Loucy (cell line): ENCODE data around the gene PLIN1.

ENCODE experiments used
- H2AFZ ChIP-seq: fragments of 200-600 bp; sonication (generic); 2 replicates; pipeline ENCODE4 v1.6.0; 2016; ENCODE audit warnings: antibody characterized with exemption, mild to moderate bottlenecking, low read length, moderate library complexity
- H3F3A ChIP-seq: fragments of 200-600 bp; 2 replicates; pipeline ENCODE4 v1.6.0; 2016; ENCODE audit warnings: antibody characterized with exemption, low read depth, mild to moderate bottlenecking
- H3K27me3 ChIP-seq: fragments of 200-600 bp; sonication (generic); 2 replicates; pipeline ENCODE4 v1.6.1; 2014; ENCODE audit warnings: low read length, mild to moderate bottlenecking; ENCODE audit not compliant: insufficient read depth, poor library complexity, severe bottlenecking
- H3K36me3 ChIP-seq: fragments of 200-600 bp; sonication (generic); 2 replicates; pipeline ENCODE4 v1.6.1; 2016; ENCODE audit warnings: low read length; ENCODE audit not compliant: insufficient read depth
- H3K4me1 ChIP-seq: fragments of 200-600 bp; sonication (generic); 2 replicates; pipeline ENCODE4 v1.5.1; 2014; ENCODE audit warnings: low read length, mild to moderate bottlenecking; ENCODE audit not compliant: insufficient read depth, poor library complexity, severe bottlenecking
- H3K4me2 ChIP-seq: fragments of 200-600 bp; sonication (generic); 2 replicates; pipeline ENCODE4 v1.6.0; 2014; ENCODE audit warnings: antibody characterized with exemption, low read length, low read depth, mild to moderate bottlenecking; ENCODE audit not compliant: poor library complexity, severe bottlenecking
- H3K4me3 ChIP-seq: fragments of 200-600 bp; sonication (generic); 2 replicates; pipeline ENCODE4 v1.5.1; 2014; ENCODE audit warnings: low read length, mild to moderate bottlenecking, mixed read lengths; ENCODE audit not compliant: poor library complexity, severe bottlenecking
- H3K79me2 ChIP-seq: fragments of 200-600 bp; sonication (generic); 2 replicates; pipeline ENCODE4 v1.6.1; 2014; ENCODE audit warnings: low read length; ENCODE audit not compliant: insufficient read depth
- H3K9ac ChIP-seq: fragments of 200-600 bp; sonication (generic); 2 replicates; pipeline ENCODE4 v1.6.0; 2014; ENCODE audit warnings: mild to moderate bottlenecking, low read depth, low read length, moderate library complexity; ENCODE audit not compliant: poor library complexity, severe bottlenecking
- H3K9me2 ChIP-seq: fragments of 200-600 bp; sonication (generic); replicated peaks from 2 replicates; pipeline ENCODE4 v1.6.1; 2016; ENCODE audit warnings: low read depth, low read length, mixed read lengths
- H3K9me3 ChIP-seq: fragments of 200-600 bp; sonication (generic); 2 replicates; pipeline ENCODE4 v1.6.1; 2014; ENCODE audit warnings: mild to moderate bottlenecking, antibody characterized with exemption, low read length, low read depth; ENCODE audit not compliant: insufficient read depth
- H4K20me1 ChIP-seq: fragments of 200-600 bp; sonication (generic); 2 replicates; pipeline ENCODE4 v1.6.0; 2014; ENCODE audit warnings: antibody characterized with exemption, low read length, mild to moderate bottlenecking; ENCODE audit not compliant: insufficient read depth, poor library complexity, severe bottlenecking
- CTCF ChIP-seq: fragments of 200-600 bp; sonication (generic); conservative IDR thresholded peaks from 2 replicates; pipeline ENCODE4 v1.5.1; 2014; ENCODE audit warnings: mild to moderate bottlenecking, antibody characterized with exemption, low read length
- EZH2phosphoT487 ChIP-seq: fragments of 200-600 bp; IDR thresholded peaks from 2 replicates; pipeline ENCODE4 v1.6.1; 2018; ENCODE audit warnings: antibody characterized with exemption, mild to moderate bottlenecking, moderate library complexity, borderline replicate concordance

PLIN1 gene

GRCh38 chr15:89630260-89630659 lies 48.9 kb downstream of the PLIN1 start:
- Histone ChIP-seq H3K9me3 (no peaks in the 10 kb centered on the region), H3K36me3 (peaks cover 78% of the 10 kb centered on the region; the same call in 1 of the 2 replicates), H3F3A (no peaks in the 10 kb centered on the region), H3K9ac (no peak overlapping the region), H2AFZ (no peak overlapping the region), H3K79me2 (no peaks in the 10 kb centered on the region), H3K4me1 (no peaks in the 10 kb centered on the region), H3K4me3 (no peak overlapping the region), H4K20me1 (no peaks in the 10 kb centered on the region), H3K27me3 (no peaks in the 10 kb centered on the region), H3K4me2 (no peak overlapping the region), H3K9me2 (no peaks in the 10 kb centered on the region)
- TF ChIP-seq EZH2phosphoT487: no peak

GRCh38 chr15:89629829-89630228 lies 49.3 kb downstream of the PLIN1 start:
- TF ChIP-seq EZH2phosphoT487: no peak
- TF ChIP-seq CTCF: no peak
- H3K9me3 ChIP-seq: no peaks in the 10 kb centered on the region
- H4K20me1 ChIP-seq: no peaks in the 10 kb centered on the region

GRCh38 chr15:89628806-89629715 lies 50.1 kb downstream of the PLIN1 start:
- H3F3A ChIP-seq: no peaks in the 10 kb centered on the region
- no peak overlapping the region for H2AFZ ChIP-seq
- H3K4me2 ChIP-seq: no peak overlapping the region
- no peaks in the 10 kb centered on the region for H3K9me3 ChIP-seq
- no peaks in the 10 kb centered on the region for H3K79me2 ChIP-seq
- H3K4me3 ChIP-seq: no peak overlapping the region
- H3K36me3 ChIP-seq: peaks cover 90% of the 10 kb centered on the region; the same call in 1 of the 2 replicates
- H4K20me1 ChIP-seq: no peaks in the 10 kb centered on the region
- TF ChIP-seq CTCF: no peak
- TF ChIP-seq EZH2phosphoT487: no peak
- no peaks in the 10 kb centered on the region for H3K9me2 ChIP-seq
- H3K9ac ChIP-seq: no peak overlapping the region
- no peaks in the 10 kb centered on the region for H3K27me3 ChIP-seq
- no peaks in the 10 kb centered on the region for H3K4me1 ChIP-seq

More at GRCh38 chr15:89629829-89630228, 49.3 kb downstream of the PLIN1 start:
- no peak overlapping the region for H3K4me3 ChIP-seq
- H3K36me3 ChIP-seq: peaks cover 82% of the 10 kb centered on the region; the same call in 1 of the 2 replicates
- H3K79me2 ChIP-seq: no peaks in the 10 kb centered on the region
- no peaks in the 10 kb centered on the region for H3K9me2 ChIP-seq
- no peak overlapping the region for H3K4me2 ChIP-seq
- H3K27me3 ChIP-seq: no peaks in the 10 kb centered on the region
- no peaks in the 10 kb centered on the region for H3K4me1 ChIP-seq
- no peaks in the 10 kb centered on the region for H3F3A ChIP-seq
- no peak overlapping the region for H2AFZ ChIP-seq
- H3K9ac ChIP-seq: no peak overlapping the region
